GM12865 (cell line): ENCODE results near the gene SNUPN.
"Not testable (repeated sequence)": the region's sequence is repeated elsewhere in the genome, so short reads cannot be mapped to it uniquely, and the experiment has no call there.

ENCODE experiments used
- DNase-seq: peaks from one replicate; pipeline ENCODE4 v3.0.0; 2010; ENCODE audit warnings: low read depth
- H3K4me3 ChIP-seq: 2 replicates; pipeline ENCODE4 v1.5.1; 2011; ENCODE audit warnings: mild to moderate bottlenecking, low read depth, low read length, control low read depth
- TF ChIP-seq, protein P1 (sequence below): IDR thresholded peaks from 2 replicates; pipeline ENCODE4 v1.5.1; 2011; ENCODE audit warnings: low read length, control low read depth, low read depth, inconsistent platforms; ENCODE audit not compliant: insufficient read depth; ENCODE audit errors: missing control alignments

Gene SNUPN

GRCh38 chr15:75590239-75590638, 35.3 kb downstream of the SNUPN start:
- no peak overlapping the region for H3K4me3 ChIP-seq
- no peak for DNase-seq
- TF ChIP-seq, protein P1, sequence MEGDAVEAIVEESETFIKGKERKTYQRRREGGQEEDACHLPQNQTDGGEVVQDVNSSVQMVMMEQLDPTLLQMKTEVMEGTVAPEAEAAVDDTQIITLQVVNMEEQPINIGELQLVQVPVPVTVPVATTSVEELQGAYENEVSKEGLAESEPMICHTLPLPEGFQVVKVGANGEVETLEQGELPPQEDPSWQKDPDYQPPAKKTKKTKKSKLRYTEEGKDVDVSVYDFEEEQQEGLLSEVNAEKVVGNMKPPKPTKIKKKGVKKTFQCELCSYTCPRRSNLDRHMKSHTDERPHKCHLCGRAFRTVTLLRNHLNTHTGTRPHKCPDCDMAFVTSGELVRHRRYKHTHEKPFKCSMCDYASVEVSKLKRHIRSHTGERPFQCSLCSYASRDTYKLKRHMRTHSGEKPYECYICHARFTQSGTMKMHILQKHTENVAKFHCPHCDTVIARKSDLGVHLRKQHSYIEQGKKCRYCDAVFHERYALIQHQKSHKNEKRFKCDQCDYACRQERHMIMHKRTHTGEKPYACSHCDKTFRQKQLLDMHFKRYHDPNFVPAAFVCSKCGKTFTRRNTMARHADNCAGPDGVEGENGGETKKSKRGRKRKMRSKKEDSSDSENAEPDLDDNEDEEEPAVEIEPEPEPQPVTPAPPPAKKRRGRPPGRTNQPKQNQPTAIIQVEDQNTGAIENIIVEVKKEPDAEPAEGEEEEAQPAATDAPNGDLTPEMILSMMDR, result no peak

GRCh38 chr15:75589071-75589470, 36.5 kb downstream of the SNUPN start:
- TF ChIP-seq, protein P1, result no peak
- H3K4me3 ChIP-seq, result no peak overlapping the region
- no peak for DNase-seq

DNA sequence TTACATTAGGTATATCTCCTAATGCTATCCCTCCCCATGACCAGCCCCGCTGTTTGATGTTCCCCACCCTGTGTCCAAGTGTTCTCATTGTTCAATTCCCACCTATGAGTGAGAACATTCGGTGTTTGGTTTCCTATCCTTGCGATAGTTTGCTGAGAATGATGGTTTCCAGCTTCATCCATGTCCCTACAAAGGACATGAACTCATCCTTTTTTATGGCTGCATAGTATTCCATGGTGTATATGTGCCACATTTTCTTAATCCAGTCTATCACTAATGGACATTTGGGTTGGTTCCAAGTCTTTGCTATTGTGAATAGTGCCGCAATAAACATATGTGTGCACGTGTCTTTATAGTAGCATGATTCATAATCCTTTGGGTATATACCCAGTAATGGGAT, 39.1 kb downstream of the SNUPN start:
- not testable (repeated sequence) for DNase-seq, H3K4me3 ChIP-seq

DNA sequence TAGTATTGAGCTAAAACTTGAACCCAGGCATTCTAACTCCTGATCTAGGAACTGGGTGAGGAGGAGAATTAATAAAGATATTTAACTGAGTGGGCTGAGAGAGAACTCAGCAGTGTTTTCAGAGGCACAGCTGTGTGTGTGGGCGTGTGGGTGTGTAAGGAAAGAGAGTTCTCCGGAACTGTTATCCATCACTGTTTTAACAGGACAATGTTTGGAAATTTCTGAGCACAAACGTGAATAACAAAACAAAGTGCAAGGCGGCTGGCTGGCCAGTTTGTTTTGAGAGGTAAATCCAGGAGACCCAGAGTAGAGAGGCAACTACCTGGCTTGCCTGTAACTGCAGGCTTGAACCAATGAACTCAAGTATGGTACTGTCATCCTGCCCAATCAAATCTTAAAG, 41.4 kb downstream of the SNUPN start:
- no peak overlapping the region for H3K4me3 ChIP-seq
- DNase-seq, result no peak
- TF ChIP-seq, protein P1, result no peak

DNA sequence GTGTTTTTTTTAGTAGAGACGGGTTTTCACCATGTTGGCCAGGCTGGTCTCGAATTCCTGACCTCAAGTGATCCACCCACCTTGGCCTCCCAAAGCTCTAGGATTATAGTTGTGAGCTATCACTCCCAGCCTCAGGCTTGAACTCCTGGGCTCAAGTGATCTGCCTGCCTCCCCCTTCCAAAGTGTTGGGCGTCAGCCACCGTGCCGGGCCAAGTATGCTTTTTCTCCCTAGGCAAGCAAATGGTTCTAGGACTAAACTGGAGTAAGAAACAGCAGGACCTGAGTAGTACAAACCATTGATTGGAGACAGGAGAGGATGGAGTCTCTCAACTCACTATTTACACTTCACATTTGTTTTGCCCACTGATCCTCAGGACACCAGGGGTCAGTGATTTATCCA, 41.8 kb downstream of the SNUPN start:
- no peak for DNase-seq
- TF ChIP-seq, protein P1, result no peak
- no peak overlapping the region for H3K4me3 ChIP-seq

DNA sequence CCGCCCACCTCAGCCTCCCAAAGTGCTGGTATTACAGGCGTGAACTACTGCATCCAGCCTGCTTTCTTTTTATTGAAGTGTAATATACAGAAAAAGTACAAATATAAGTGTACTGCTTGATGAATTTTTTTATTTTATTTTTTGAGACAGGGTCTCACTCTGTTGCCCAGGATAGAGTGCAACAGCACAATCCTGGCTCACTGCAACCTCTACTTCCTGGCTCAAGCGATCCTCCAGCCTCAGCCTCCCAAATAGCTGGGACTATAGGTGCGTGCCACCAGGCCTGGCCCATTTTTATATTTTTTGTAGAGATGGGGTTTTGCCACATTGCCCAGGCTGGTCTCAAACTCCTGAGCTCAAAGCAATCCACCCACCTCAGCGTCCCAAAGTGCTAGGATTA, 42.6 kb downstream of the SNUPN start:
- DNase-seq, H3K4me3 ChIP-seq: not testable (repeated sequence)

GRCh38 chr15:75578948-75579920, 46.3 kb downstream of the SNUPN start, which contains the start of gene PTPN9:
Gene PTPN9, minus strand, starts transcription at chr15:75579315. Its CDS starts 539 bp downstream, at chr15:75578776.
- H3K4me3 ChIP-seq, result peak within 1 kb of the TSS; percentile 86
- peak; percentile 81 for DNase-seq
- TF ChIP-seq, protein P1, result peak; percentile 40
